Activated CD4-positive, alpha-beta T cell treated with anti-CD3 and anti-CD28 coated beads for 24 hours (primary cell): Measurements from ENCODE around the gene LMX1B.

Experiments used
- DNase-seq, 2 donors: peaks; one replicate each; pipeline ENCODE4 v3.0.0-alpha.2; 2020; ENCODE audit warnings: low read depth in 2 of 2

The LMX1B gene

DNA sequence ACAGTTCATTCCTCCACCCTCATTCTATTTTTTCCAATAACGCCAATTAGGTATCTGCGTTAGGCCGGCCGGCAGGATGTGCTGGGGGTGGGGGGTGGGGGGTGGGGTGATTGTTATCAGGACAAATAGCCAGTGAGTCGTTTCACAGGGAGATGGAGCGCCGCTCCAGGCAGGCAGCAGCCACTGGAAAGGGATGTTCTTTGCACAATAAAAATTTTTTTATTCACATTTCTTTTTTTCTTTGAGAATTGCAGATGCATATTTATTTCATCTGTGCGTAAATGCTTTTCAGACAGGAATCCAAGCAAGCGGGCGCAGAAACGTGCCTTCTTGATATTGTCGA is 4.1 kb downstream of the LMX1B start:
- DNase-seq = no peak

DNA sequence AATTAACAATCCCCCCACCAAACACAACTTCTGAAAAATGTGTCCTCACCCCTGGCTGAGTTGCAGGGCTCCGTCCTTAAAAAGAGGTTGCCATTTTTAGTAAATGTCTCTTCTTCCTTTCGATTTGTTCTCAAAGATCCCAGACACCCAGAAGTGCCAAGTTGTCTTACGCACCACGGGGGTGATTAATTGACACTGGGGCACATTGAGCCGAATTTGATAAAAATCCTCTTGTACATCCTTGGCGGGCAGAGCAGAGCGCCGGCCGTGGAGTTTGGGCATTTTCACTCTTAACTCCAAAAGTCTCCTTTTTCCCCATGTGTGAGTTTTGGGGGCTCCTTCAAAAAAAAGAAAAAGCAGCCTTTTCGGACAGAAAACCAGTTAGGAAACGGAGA is 4.5 kb downstream of the LMX1B start:
- no peak for DNase-seq

DNA sequence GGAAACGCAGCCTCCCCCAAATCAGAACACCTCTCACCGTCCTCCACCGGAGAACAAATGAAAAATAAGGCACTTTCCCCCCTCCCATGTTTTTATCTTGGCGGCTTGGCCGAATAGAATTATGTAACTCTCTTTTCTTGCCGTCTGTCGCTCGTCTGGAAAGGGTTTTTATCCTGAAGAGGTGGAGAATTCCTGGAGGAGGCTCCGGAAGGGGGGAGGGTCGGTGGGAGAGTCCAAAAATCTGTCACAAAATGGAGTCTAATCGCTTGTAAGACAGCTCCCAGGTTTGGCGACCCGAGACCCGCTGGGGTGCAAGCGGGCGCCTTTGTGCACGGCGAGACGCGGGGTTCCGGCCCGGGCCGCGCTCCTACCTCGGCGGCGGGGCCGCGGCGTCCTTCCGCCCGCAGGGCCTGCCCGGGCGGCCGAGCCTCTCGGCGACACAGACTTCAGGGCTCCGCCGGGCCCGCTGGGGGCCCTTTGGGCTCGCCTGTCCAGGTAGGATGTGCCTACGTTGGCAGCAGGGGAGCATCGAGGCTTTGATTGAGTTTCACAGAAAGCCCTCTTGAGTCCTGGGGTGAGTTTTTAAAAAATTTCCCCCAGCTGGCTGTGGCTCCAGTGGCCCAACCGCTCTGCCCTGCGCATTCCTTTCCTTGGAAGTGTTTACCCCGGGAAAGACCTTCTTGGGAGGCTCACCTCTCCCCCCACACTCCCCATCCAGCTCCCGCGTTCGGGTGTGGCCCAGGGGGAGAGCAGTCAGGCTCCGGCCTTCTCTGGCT is 5.0 kb downstream of the LMX1B start:
- DNase-seq = no peak

GRCh38 chr9:126619361-126620135 is 5.8 kb downstream of the LMX1B start:
- no peak for DNase-seq

DNA sequence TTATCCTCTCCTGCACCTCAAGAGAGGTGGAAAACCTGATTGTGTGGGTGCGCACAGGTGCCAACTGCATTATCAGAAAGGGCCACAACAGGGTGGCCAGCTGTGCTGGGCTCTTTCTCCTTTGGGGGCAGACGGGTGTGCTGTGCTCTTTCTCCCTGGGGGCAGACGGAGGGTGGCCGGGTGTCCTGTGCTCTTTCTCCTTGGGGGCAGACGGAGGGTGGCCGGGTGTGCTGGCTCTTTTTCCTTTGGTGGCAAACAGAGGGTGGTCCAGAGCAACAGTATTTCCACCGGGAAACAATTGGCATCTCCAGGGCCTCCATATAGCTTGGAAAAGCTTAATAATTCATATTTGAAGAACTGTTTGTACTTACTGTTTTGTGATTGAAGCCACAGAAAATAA is 6.8 kb downstream of the LMX1B start:
- DNase-seq = no peak

- DNase-seq = no peak
Observed at GRCh38 chr9:126621061-126621918, 7.6 kb downstream of the LMX1B start.

DNA sequence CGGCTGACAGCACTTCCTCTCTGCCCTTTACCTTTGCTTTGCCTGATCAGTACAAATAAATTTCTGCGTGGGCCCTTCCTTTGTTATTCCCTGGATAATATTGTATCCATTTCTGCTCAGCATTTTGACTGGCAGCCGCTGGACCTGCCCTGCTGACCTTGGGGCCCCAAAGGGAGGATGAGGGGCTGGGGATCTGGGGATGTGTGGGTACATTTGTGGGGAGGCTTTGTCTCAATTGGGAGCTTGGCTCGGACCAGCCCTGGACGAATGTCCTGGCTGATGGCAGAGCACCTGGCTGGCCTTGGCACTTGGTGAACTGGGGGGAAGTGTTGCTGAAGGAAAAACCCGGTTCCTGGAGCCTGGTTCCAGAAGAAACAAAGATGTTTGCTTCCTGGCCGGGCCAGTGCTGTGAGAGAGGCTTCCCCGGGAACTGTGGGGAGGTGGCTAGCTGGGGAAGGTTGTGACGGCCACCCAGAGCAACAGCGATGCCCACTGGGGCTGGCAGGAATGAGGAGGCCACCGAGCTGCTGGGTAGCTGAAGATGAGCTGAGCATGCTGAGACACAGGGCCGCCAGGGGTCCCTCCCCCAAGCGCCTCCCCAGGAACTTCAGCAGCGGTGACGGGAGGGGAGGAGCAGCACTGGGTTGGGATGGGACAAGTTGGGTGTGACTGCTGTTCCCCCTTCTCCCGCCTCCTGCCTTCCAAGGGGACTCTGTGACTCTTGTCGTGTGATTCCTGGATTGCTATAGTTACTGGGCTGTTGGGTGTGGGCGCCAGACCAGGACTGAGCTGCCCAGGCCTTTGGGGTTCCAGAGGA is 8.4 kb downstream of the LMX1B start:
- DNase-seq = no peak

- no peak for DNase-seq
Observed at GRCh38 chr9:126623314-126623666, 9.6 kb downstream of the LMX1B start.

- no peak for DNase-seq
Observed at GRCh38 chr9:126623667-126624478, 10.1 kb downstream of the LMX1B start.

GRCh38 chr9:126624479-126624826 is 10.7 kb downstream of the LMX1B start:
- DNase-seq = no peak

GRCh38 chr9:126624912-126625311 is 11.2 kb downstream of the LMX1B start:
- no peak for DNase-seq

GRCh38 chr9:126625329-126626126 is 11.8 kb downstream of the LMX1B start:
- DNase-seq = no peak

DNA sequence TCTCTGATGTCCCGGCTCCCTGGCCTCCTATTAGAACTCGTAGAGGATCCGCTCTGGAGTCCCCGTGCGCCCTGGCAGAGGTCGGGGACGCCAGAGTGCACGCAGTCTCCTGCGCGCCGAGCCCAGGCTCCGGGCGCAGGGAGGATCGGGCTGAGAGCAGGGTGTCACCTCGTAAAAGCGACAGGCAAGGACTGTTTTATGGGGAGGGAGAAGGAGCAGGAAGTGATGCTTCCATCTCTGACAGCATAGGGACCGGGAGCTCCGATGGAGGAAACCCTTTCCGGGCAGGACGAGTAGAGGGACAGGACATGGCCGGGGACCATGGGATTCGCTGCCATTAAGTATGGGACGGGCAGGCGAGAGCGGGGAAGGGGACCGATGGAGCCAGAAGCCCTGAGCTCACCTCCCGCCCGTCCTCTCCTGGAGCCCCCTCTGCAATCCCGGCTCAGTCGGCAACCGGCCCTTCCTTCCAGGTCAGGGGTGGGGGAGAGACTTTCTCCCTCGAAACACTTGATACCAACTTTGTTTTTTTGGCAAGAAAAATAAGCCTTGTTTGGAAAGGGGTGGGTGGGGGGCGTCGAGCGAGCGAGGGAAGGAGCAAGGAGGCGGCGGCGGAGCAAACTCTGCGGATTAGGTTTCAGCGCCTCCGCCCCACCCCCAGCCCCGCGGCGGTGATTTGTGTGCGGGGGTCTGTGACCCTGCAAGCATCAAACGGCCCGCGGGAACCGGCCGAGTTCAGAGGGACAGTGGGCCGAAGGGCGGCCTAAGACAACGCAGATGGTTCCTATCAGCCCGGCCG is 12.6 kb downstream of the LMX1B start:
- no peak for DNase-seq

DNA sequence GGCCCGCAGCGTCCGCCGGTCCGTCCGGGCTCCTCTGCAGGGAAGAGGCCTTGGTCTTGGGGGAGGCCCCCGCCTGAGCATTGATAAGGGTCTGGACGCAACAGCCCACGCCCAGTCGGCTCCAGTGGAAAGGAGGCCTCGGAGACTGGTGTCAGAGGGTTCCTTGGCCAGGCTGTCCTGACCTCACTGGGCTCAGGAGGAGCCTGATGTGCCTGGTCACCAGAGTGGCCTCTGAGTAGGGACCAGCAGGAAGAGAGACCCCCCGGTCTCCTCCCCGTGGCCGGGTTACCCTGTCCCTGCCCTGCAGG is 13.2 kb downstream of the LMX1B start:
- DNase-seq = no peak

- DNase-seq = no peak
Observed at GRCh38 chr9:126628146-126628545, 14.4 kb downstream of the LMX1B start.

DNA sequence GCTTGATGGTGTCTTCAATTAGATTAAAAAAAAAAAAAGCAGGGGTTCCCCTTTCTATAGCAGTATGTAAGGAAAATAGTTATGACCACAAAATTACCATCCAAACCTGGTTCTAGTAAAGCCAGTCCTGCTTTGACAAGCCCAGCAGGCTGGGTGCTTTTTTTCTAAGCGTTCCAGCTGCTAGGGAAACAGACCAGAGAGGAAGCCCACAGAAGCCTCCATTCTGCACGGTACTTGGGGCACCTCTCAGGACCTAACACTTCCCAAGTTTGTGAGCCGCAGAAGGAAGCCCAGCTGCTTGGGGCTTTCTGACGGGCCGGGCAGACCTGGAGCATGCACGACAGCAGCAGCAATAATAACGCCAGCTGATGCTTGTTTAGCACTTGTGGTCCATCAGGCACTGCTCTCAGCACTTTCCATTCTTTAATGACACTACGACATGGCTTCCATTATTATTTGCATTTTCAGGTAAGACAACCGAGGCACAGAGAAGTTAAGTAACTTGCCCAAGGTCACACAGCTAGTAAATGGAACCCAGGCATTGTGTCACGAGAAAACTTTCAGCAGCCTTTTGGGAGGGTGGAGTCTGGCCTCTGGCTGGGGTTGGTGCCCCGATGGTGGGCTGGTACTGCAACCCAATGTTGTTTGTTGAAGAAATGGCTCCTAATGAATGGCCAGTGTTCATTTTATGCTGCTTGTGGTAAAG is 15.4 kb downstream of the LMX1B start:
- no peak for DNase-seq

- no peak for DNase-seq
Observed at GRCh38 chr9:126630458-126631237, 16.9 kb downstream of the LMX1B start.

GRCh38 chr9:126631254-126631653 is 17.5 kb downstream of the LMX1B start:
- DNase-seq = no peak
